GM20431 (cell line): Measurements from ENCODE around the gene HMOX1.

ENCODE experiments used
- in situ Hi-C: fragments of 300-500 bp; cut with MseI, MboI; formaldehyde crosslinking; loops from one replicate; pipeline ENCODE4 v1.15.0; 2020; ENCODE audit warnings: low sequenced_read_pairs; ENCODE audit not compliant: unreplicated experiment

The HMOX1 gene

GRCh38 chr22:35399678-35400500 lies 19.0 kb downstream of the HMOX1 start, which contains the start of gene MCM5:
Gene MCM5 (plus strand): TSS chr22:35400140. CDS start chr22:35400439, 299 bp downstream.
- in situ Hi-C loops, result no loop called here

GRCh38 chr22:35400501-35400790 lies 19.6 kb downstream of the HMOX1 start:
- in situ Hi-C loops, result no loop called here

- in situ Hi-C loops, result no loop called here
Measured at GRCh38 chr22:35401863-35402262, 21.0 kb downstream of the HMOX1 start.

GRCh38 chr22:35403356-35403755 lies 22.5 kb downstream of the HMOX1 start:
- in situ Hi-C loops, result no loop called here

- in situ Hi-C loops, result no loop called here
Measured at GRCh38 chr22:35404176-35404575, 23.3 kb downstream of the HMOX1 start.

GRCh38 chr22:35406443-35406842 lies 25.5 kb downstream of the HMOX1 start:
- in situ Hi-C loops, result no loop called here

GRCh38 chr22:35407362-35407761 lies 26.5 kb downstream of the HMOX1 start:
- in situ Hi-C loops, result no loop called here

- in situ Hi-C loops, result no loop called here
Measured at GRCh38 chr22:35409783-35410662, 29.1 kb downstream of the HMOX1 start.

- in situ Hi-C loops, result no loop called here
Measured at GRCh38 chr22:35410663-35411034, 29.8 kb downstream of the HMOX1 start.

- in situ Hi-C loops, result no loop called here
Measured at GRCh38 chr22:35411102-35411501, 30.2 kb downstream of the HMOX1 start.

GRCh38 chr22:35413624-35414023 lies 32.7 kb downstream of the HMOX1 start:
- in situ Hi-C loops, result no loop called here

- in situ Hi-C loops, result no loop called here
Measured at GRCh38 chr22:35417606-35418005, 36.7 kb downstream of the HMOX1 start.

GRCh38 chr22:35418088-35418487 lies 37.2 kb downstream of the HMOX1 start:
- in situ Hi-C loops, result no loop called here

- in situ Hi-C loops, result no loop called here
Measured at GRCh38 chr22:35418731-35419130, 37.8 kb downstream of the HMOX1 start.

- in situ Hi-C loops, result no loop called here
Measured at GRCh38 chr22:35419756-35420155, 38.9 kb downstream of the HMOX1 start.

GRCh38 chr22:35421121-35421520 lies 40.2 kb downstream of the HMOX1 start:
- in situ Hi-C loops, result no loop called here

- in situ Hi-C loops, result no loop called here
Measured at GRCh38 chr22:35422145-35422544, 41.2 kb downstream of the HMOX1 start.

GRCh38 chr22:35422936-35423335 lies 42.0 kb downstream of the HMOX1 start:
- in situ Hi-C loops, result no loop called here

GRCh38 chr22:35424081-35424480 lies 43.2 kb downstream of the HMOX1 start:
- in situ Hi-C loops, result no loop called here

GRCh38 chr22:35424761-35425160 lies 43.9 kb downstream of the HMOX1 start:
- in situ Hi-C loops, result no loop called here

- in situ Hi-C loops, result no loop called here
Measured at GRCh38 chr22:35425546-35425945, 44.6 kb downstream of the HMOX1 start.
